Measurements from ENCODE around the gene NRIP1.

DNA sequence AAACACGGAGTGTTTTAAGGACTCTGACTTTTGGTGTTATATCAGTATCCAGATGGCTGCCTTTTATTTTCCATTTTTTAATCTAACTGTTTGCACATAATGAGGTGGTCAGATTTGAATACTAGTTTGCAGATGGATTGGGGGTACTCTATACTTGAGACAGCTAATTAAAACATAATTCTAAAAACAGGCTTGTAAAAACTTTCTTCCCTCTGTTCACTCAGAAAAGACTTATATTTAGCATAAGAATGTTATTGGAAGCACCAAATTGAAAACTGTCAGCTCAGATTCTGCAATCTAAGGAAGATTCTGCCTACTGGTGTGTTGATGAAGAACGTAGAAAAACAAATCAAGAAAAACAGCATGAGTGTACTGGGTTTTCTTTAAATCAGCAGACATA lies 44.0 kb upstream of the NRIP1 start:
- no peak for TF ChIP-seq CTCF (IDR thresholded peaks at IDR 0.05 in 8 of 11, conservative IDR thresholded peaks at IDR 0.05 in 3 of 11)
- no peak for TF ChIP-seq POLR2AphosphoS5 (IDR thresholded peaks at IDR 0.05)

Data from spleen (tissue), 7 donors.